Endothelial cell of umbilical vein (primary cell): Measurements from ENCODE around the gene MMS19. TPM values are rescaled to one million over a fixed set of nuclear protein-coding genes. Genes with fewer than 3 reads are reported as not detected.

Source experiments
- BruUV-seq: library from RNA; stranded (reverse); fragments of 400-500 nt; replicated peaks from 2 replicates; lab custom pipeline; 2021; lab: Mats Ljungman, UMichigan
- CTCF ChIA-PET: fragments of 300-600, 350-600 bp; sonication (Branson Sonifier 250); formaldehyde crosslinking; loops from one replicate; lab custom pipeline; 2021; ENCODE audit warnings: antibody characterized with exemption, inconsistent platforms; lab: Charles Lee
- POLR2A ChIA-PET: fragments of 300-600, 350-600 bp; sonication (Branson Sonifier 250); formaldehyde crosslinking; loops from one replicate; lab custom pipeline; 2021; ENCODE audit warnings: antibody characterized with exemption, inconsistent platforms; lab: Charles Lee
- DNase-seq: peaks from one replicate; pipeline ENCODE4 v3.0.0-alpha.2; 2011; ENCODE audit warnings: low read depth, low spot score
- FAIRE-seq: peaks from 2 replicates; lab custom pipeline; 2011; peaks lifted over from hg19 to GRCh38; lab: Jason Lieb, UNC
- H2AFZ ChIP-seq: 2 replicates; pipeline ENCODE4 v1.6.0; 2012; ENCODE audit warnings: low read depth, low read length, control low read depth, inconsistent platforms
- H3K27ac ChIP-seq: 2 replicates; pipeline ENCODE4 v1.5.1; 2011; ENCODE audit warnings: low read depth, mild to moderate bottlenecking, control low read depth, low read length, moderate library complexity; ENCODE audit not compliant: insufficient read depth
- H3K27me3 ChIP-seq, 2 experiments: 2 replicates each; pipeline versions ENCODE4 v1.6.0 to v1.6.1; 2011; ENCODE audit warnings: low read length in 2 of 2, mixed read lengths in 1 of 2; ENCODE audit not compliant: control insufficient read depth in 2 of 2, insufficient read depth in 2 of 2
- H3K36me3 ChIP-seq, 2 experiments: 2 replicates in 1 of 2; 3 replicates in 1 of 2; pipeline ENCODE4 v1.5.1; 2011; ENCODE audit warnings: low read length in 2 of 2, mild to moderate bottlenecking in 1 of 2, moderate library complexity in 1 of 2; ENCODE audit not compliant: control insufficient read depth in 2 of 2, insufficient read depth in 2 of 2; ENCODE audit errors: extremely low read depth in 1 of 2
- H3K4me1 ChIP-seq: 3 replicates; pipeline ENCODE4 v1.5.1; 2011; ENCODE audit warnings: mild to moderate bottlenecking, low read length; ENCODE audit not compliant: control insufficient read depth, insufficient read depth; ENCODE audit errors: extremely low read depth
- H3K4me2 ChIP-seq: 2 replicates; pipeline ENCODE4 v1.6.1; 2011; ENCODE audit warnings: low read length, control low read depth, mixed read lengths; ENCODE audit not compliant: insufficient read depth
- H3K4me3 ChIP-seq, 3 experiments: fragments of 200-600 bp in 1 of 3; sonication (generic), shearing (Covaris generic) in 1 of 3; replicated peaks in 1 of 3; 2 replicates each; pipeline ENCODE4 v1.5.1; 2011 to 2016; ENCODE audit warnings: control low read depth in 3 of 3, low read length in 3 of 3, mild to moderate bottlenecking in 2 of 3, inconsistent platforms in 1 of 3, low read depth in 1 of 3, moderate library complexity in 1 of 3; ENCODE audit not compliant: insufficient read depth in 1 of 3
- H3K79me2 ChIP-seq: 2 replicates; pipeline ENCODE4 v1.6.0; 2012; ENCODE audit warnings: low read length, inconsistent platforms; ENCODE audit not compliant: control insufficient read depth, insufficient read depth
- H3K9ac ChIP-seq: replicated peaks from 2 replicates; pipeline ENCODE3; 2011; ENCODE audit warnings: low read length, control low read depth; ENCODE audit not compliant: insufficient read depth; ENCODE audit errors: extremely low read depth
- H3K9me1 ChIP-seq: replicated peaks from 3 replicates; pipeline ENCODE4 v1.6.0; 2011; ENCODE audit warnings: mild to moderate bottlenecking, low read length; ENCODE audit not compliant: control insufficient read depth, insufficient read depth; ENCODE audit errors: extremely low read depth
- H3K9me3 ChIP-seq: replicated peaks from 2 replicates; pipeline ENCODE4 v1.5.1; 2012; ENCODE audit warnings: low read length, inconsistent platforms; ENCODE audit not compliant: control insufficient read depth, insufficient read depth
- H4K20me1 ChIP-seq: replicated peaks from 2 replicates; pipeline ENCODE3; 2011; ENCODE audit warnings: mild to moderate bottlenecking, low read length; ENCODE audit not compliant: control insufficient read depth, insufficient read depth; ENCODE audit errors: extremely low read depth
- CTCF ChIP-seq, 2 donors: IDR thresholded peaks; 1 replicate in 1 of 2; 2 replicates in 1 of 2; pipeline ENCODE4 v1.5.1; 2011; ENCODE audit warnings: low read length in 2 of 2, mild to moderate bottlenecking in 2 of 2, moderate library complexity in 2 of 2, control low read depth in 1 of 2, inconsistent platforms in 1 of 2, low read depth in 1 of 2; ENCODE audit not compliant: insufficient read depth in 1 of 2; ENCODE audit errors: extremely low read depth in 1 of 2
- EZH2 ChIP-seq: IDR thresholded peaks from 2 replicates; pipeline ENCODE4 v1.6.1; 2012; ENCODE audit warnings: borderline replicate concordance, low read depth, mild to moderate bottlenecking, moderate library complexity, low read length, inconsistent platforms; ENCODE audit not compliant: severe bottlenecking
- FOS ChIP-seq: IDR thresholded peaks from 2 replicates; pipeline ENCODE4 v1.6.1; 2011; ENCODE audit warnings: mild to moderate bottlenecking, low read length, moderate library complexity, borderline replicate concordance; ENCODE audit not compliant: insufficient read depth
- GATA2 ChIP-seq: IDR thresholded peaks from 2 replicates; pipeline ENCODE4 v1.7.0; 2011; ENCODE audit warnings: low read depth, mild to moderate bottlenecking, moderate library complexity, mixed read lengths, low read length; ENCODE audit not compliant: insufficient read length, insufficient read depth
- JUN ChIP-seq: IDR thresholded peaks from 2 replicates; pipeline ENCODE4 v1.6.1; 2011; ENCODE audit warnings: borderline replicate concordance, low read depth; ENCODE audit not compliant: insufficient read length, insufficient read depth
- MAX ChIP-seq: IDR thresholded peaks from 2 replicates; pipeline ENCODE4 v1.6.1; 2011; ENCODE audit not compliant: insufficient read depth, insufficient read length
- MYC ChIP-seq: IDR thresholded peaks from one replicate; pipeline ENCODE4 v1.6.1; 2011; ENCODE audit warnings: mild to moderate bottlenecking, low read depth, low read length
- POLR2A ChIP-seq: IDR thresholded peaks from 2 replicates; pipeline ENCODE4 v1.6.1; 2012; ENCODE audit warnings: low read depth, mild to moderate bottlenecking, control low read depth, low read length
- POLR2AphosphoS5 ChIP-seq: IDR thresholded peaks from 2 replicates; pipeline ENCODE4 v1.6.1; 2012; ENCODE audit warnings: low read depth, mild to moderate bottlenecking, control low read depth, low read length, moderate library complexity; ENCODE audit not compliant: insufficient read depth
- dilution Hi-C: fragments of 300-500 bp; cut with MboI; formaldehyde crosslinking; loops from one replicate; pipeline ENCODE4 v1.15.0; 2019; ENCODE audit warnings: low sequenced_read_pairs; ENCODE audit not compliant: extremely low pct_ligation_motif_present
- intact Hi-C: fragments of 100-400 bp; cut with micrococcal nuclease; formaldehyde crosslinking; loops from one replicate; pipeline ENCODE4 v1.10.0; 2022
- polyA plus RNA-seq, 4 experiments: library from polyadenylated mRNA; depleted of rRNA in 3 of 4; stranded (reverse) in 3 of 4; unstranded in 1 of 4; fragments of >200 nt; gene quantifications; 2 replicates each; pipeline versions ENCODE4 v1.2.1 to v1.2.3, GENCODE V29; 2011 to 2012; ENCODE audit warnings: missing spikeins in 1 of 4
- total RNA-seq: library from RNA; stranded (reverse); gene quantifications from 2 replicates; pipeline ENCODE4 v1.2.3, GENCODE V29; 2021

The MMS19 gene
- total and polyA plus RNA-seq, 2 donors (not counting 3 experiments of a cell fraction or from before 2014, with no cell fraction given), result 95.2 to 123 TPM

- Histone ChIP-seq H3K36me3 (no peaks in the 10 kb centered on the region), H3K9me1 (no peaks in the 10 kb centered on the region), H3K9me3 (no peaks in the 10 kb centered on the region), H3K9ac (no peak overlapping the region), H3K27me3 (no peaks in the 10 kb centered on the region), H3K27ac (no peak overlapping the region), H3K79me2 (peaks cover 37% of the 10 kb centered on the region), H4K20me1 (peaks cover 2% of the 10 kb centered on the region), H3K4me2 (no peak overlapping the region), H2AFZ (no peak overlapping the region), H3K4me1 (peaks cover 9% of the 10 kb centered on the region), H3K4me3 (no peak overlapping the region)
- no peak for DNase-seq
- ChIA-PET POLR2A (no interaction called here), CTCF (interaction anchor here (1.0 to 1.2 kb wide), 2 partner anchors 10 to 31 kb away, joined by 4 to 10 read pairs; partner anchors contain the start of genes MMS19 and UBTD1)
- intact Hi-C loops, result no loop called here
- TF ChIP-seq FOS, result no peak
- no peak for TF ChIP-seq MAX
- TF ChIP-seq JUN, result no peak
- no peak for TF ChIP-seq EZH2
- TF ChIP-seq CTCF (IDR thresholded peaks at IDR 0.05; ENCODE audit: extremely low read depth in 1 of 2, insufficient read depth in 1 of 2, low read depth in 1 of 2, low read length in 2 of 2), result no peak
- TF ChIP-seq POLR2A, result no peak
- no peak for TF ChIP-seq GATA2
- TF ChIP-seq POLR2AphosphoS5, result no peak
- TF ChIP-seq MYC, result no peak
- BruUV-seq, result no TSS peak
- dilution Hi-C loops, result no loop called here
- no peak for FAIRE-seq
These were observed 11.0 kb upstream of the MMS19 start for GRCh38 chr10:97509120-97509680.
